Esophagus muscularis mucosa (tissue), 3 donors: ENCODE measurements around the gene KLHL8.

Experiments used
- CTCF ChIP-seq, 3 experiments: fragments of 200-600 bp in 2 of 3; fragments of 450-650 bp in 1 of 3; sonication (generic) in 2 of 3; IDR thresholded peaks; one replicate each; pipeline ENCODE4 v1.5.1; 2017 to 2019; ENCODE audit warnings: antibody characterized with exemption in 3 of 3, mild to moderate bottlenecking in 2 of 3, moderate library complexity in 1 of 3
- POLR2A ChIP-seq: fragments of 450-650 bp; IDR thresholded peaks from one replicate; pipeline ENCODE4 v1.6.1; 2017; ENCODE audit warnings: antibody characterized with exemption, moderate library complexity, mild to moderate bottlenecking, low read depth

- TF ChIP-seq CTCF (IDR thresholded peaks at IDR 0.05) (no peak), POLR2A (no peak)
These were observed 101.6 kb downstream of the KLHL8 start for GRCh38 chr4:87118826-87119225.
